ENCODE data around the gene ZNF227.

- TF ChIP-seq CTCF (IDR thresholded peaks at IDR 0.05): no peak
- TF ChIP-seq ZNF671 (CRISPR knock-in tag; IDR thresholded peaks at IDR 0.05): no peak
- no peak for TF ChIP-seq ETV6 (CRISPR knock-in tag; IDR thresholded peaks at IDR 0.05)
- TF ChIP-seq NFE2L1 (CRISPR knock-in tag; IDR thresholded peaks at IDR 0.05): no peak
- TF ChIP-seq PRDM15 (CRISPR knock-in tag; IDR thresholded peaks at IDR 0.05): no peak
- no peak for TF ChIP-seq ATF2 (CRISPR knock-in tag; IDR thresholded peaks at IDR 0.05; ENCODE audit: borderline replicate concordance, low read depth)
- no peak for TF ChIP-seq USF2 (CRISPR knock-in tag; IDR thresholded peaks at IDR 0.05)
- TF ChIP-seq ZNF423 (CRISPR knock-in tag; IDR thresholded peaks at IDR 0.05): no peak
- TF ChIP-seq E2F4 (CRISPR knock-in tag; IDR thresholded peaks at IDR 0.05; ENCODE audit: borderline replicate concordance, low read depth): no peak
- TF ChIP-seq MAX (CRISPR knock-in tag; IDR thresholded peaks at IDR 0.05): no peak
- TF ChIP-seq ZNF512 (CRISPR knock-in tag; IDR thresholded peaks at IDR 0.05; ENCODE audit: borderline replicate concordance): no peak
- no peak for TF ChIP-seq HMGXB4 (CRISPR knock-in tag; IDR thresholded peaks at IDR 0.05)
- no peak for TF ChIP-seq AFF4 (CRISPR knock-in tag; IDR thresholded peaks at IDR 0.05; ENCODE audit: borderline replicate concordance)
- no peak for TF ChIP-seq ATF3 (CRISPR knock-in tag; conservative IDR thresholded peaks at IDR 0.05)
Measured at GRCh38 chr19:44202470-44202869, 9.9 kb upstream of the ZNF227 start.

All from WTC11 (cell line).